ENCODE results near the gene TBC1D14. TPM values are rescaled to one million over a fixed set of nuclear protein-coding genes. Genes with fewer than 3 reads are reported as not detected.

Gene TBC1D14
- total and polyA plus RNA-seq, 2 of the 8 experiments (the other 6 are each of a cell fraction or from before 2014, with no cell fraction given): 45.6 to 48.2 TPM

DNA sequence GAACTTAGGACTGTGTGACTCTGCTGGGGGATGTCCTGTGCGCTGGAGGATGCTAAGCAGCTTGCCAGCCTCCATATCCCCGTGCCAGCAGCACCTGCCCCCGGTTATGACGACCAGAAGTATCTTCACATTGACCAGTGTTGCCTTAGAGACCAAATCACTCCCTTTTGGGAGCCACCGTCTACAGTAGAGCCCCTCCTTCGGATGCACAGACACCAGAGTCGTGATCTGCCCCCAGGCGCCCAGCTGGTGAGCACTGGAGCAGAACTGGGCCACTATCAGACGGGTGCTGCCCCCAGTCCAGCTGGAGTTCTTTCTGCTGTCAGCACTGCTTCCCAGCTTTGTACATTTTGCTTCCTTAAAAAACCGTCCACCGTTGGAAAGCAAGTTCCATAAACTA lies 103.5 kb downstream of the TBC1D14 start (continued):
- TF ChIP-seq RBBP5 (IDR thresholded peaks at IDR 0.05; ENCODE audit: borderline replicate concordance, low read depth, low read length) (no peak), SIX5 (IDR thresholded peaks at IDR 0.05; ENCODE audit: low read depth, low read length) (no peak)
- TF ChIP-seq, protein P1, sequence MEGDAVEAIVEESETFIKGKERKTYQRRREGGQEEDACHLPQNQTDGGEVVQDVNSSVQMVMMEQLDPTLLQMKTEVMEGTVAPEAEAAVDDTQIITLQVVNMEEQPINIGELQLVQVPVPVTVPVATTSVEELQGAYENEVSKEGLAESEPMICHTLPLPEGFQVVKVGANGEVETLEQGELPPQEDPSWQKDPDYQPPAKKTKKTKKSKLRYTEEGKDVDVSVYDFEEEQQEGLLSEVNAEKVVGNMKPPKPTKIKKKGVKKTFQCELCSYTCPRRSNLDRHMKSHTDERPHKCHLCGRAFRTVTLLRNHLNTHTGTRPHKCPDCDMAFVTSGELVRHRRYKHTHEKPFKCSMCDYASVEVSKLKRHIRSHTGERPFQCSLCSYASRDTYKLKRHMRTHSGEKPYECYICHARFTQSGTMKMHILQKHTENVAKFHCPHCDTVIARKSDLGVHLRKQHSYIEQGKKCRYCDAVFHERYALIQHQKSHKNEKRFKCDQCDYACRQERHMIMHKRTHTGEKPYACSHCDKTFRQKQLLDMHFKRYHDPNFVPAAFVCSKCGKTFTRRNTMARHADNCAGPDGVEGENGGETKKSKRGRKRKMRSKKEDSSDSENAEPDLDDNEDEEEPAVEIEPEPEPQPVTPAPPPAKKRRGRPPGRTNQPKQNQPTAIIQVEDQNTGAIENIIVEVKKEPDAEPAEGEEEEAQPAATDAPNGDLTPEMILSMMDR (IDR thresholded peaks at IDR 0.05; ENCODE audit: control extremely low read depth in 1 of 3, insufficient read depth in 1 of 3, low read depth in 1 of 3, low read length in 3 of 3): no peak
